A172 (cell line): ENCODE data around the gene FOXO1. TPM values are rescaled to one million over a fixed set of nuclear protein-coding genes. Genes with fewer than 3 reads are reported as not detected.
"Not testable (repeated sequence)": the region's sequence is repeated elsewhere in the genome, so short reads cannot be mapped to it uniquely, and the experiment has no call there.

Experiments
- DNase-seq: peaks from one replicate; pipeline ENCODE4 v3.0.0-alpha.2; 2015; ENCODE audit warnings: low spot score
- total RNA-seq: library from RNA; depleted of rRNA; stranded (reverse); fragments of >200 nt; shearing (Covaris generic); gene quantifications from 2 replicates; pipeline ENCODE4 v1.2.3, GENCODE V29; 2014

FOXO1 gene
- total RNA-seq, 1 experiment from 2014 or later = 2.3 TPM

- DNase-seq = no peak
Measured at GRCh38 chr13:40666933-40667621, 636 bp upstream of the FOXO1 start.

- DNase-seq = no peak
Measured at GRCh38 chr13:40665126-40666044, 1.1 kb downstream of the FOXO1 start.

GRCh38 chr13:40664350-40665125 is 1.9 kb downstream of the FOXO1 start:
- no peak for DNase-seq

- DNase-seq = not testable (repeated sequence)
Measured at GRCh38 chr13:40664100-40664349, 2.4 kb downstream of the FOXO1 start.

- DNase-seq = no peak
Measured at GRCh38 chr13:40662866-40663265, 3.6 kb downstream of the FOXO1 start.

GRCh38 chr13:40661875-40662665 is 4.4 kb downstream of the FOXO1 start:
- DNase-seq = no peak

GRCh38 chr13:40660692-40661091 is 5.7 kb downstream of the FOXO1 start:
- DNase-seq = no peak

GRCh38 chr13:40660141-40660664 is 6.2 kb downstream of the FOXO1 start:
- no peak for DNase-seq

GRCh38 chr13:40657951-40658350 is 8.5 kb downstream of the FOXO1 start:
- no peak for DNase-seq

- no peak for DNase-seq
Measured at GRCh38 chr13:40657307-40657706, 9.1 kb downstream of the FOXO1 start.

- DNase-seq = no peak
Measured at GRCh38 chr13:40656358-40656757, 10.1 kb downstream of the FOXO1 start.

GRCh38 chr13:40653527-40654318 is 12.7 kb downstream of the FOXO1 start:
- no peak for DNase-seq

- DNase-seq = no peak
Measured at GRCh38 chr13:40652588-40652940, 13.9 kb downstream of the FOXO1 start.

- DNase-seq = no peak
Measured at GRCh38 chr13:40651866-40652587, 14.4 kb downstream of the FOXO1 start.

- no peak for DNase-seq
Measured at GRCh38 chr13:40648841-40649240, 17.6 kb downstream of the FOXO1 start.

- no peak for DNase-seq
Measured at GRCh38 chr13:40648040-40648439, 18.4 kb downstream of the FOXO1 start.

GRCh38 chr13:40644838-40645604 is 21.4 kb downstream of the FOXO1 start:
- no peak for DNase-seq

GRCh38 chr13:40640845-40641458 is 25.5 kb downstream of the FOXO1 start:
- DNase-seq = no peak

GRCh38 chr13:40640202-40640601 is 26.2 kb downstream of the FOXO1 start:
- DNase-seq = no peak
